Natural killer cell (primary cell): ENCODE measurements around the gene ATP13A1. TPM values are rescaled to one million over a fixed set of nuclear protein-coding genes. Genes with fewer than 3 reads are reported as not detected.

ENCODE experiments used
- ATAC-seq, 3 donors: fragments of 150-1000 bp in 2 of 3; fragments of 200-7000 bp in 1 of 3; cut with Tn5 transposase; 1 replicate in 1 of 3; 2 replicates in 2 of 3; pipeline ENCODE4 v1.10.0; 2021; ENCODE audit warnings: mild to moderate bottlenecking in 2 of 3, moderate library complexity in 2 of 3
- DNase-seq, 2 donors: peaks; one replicate each; pipeline versions ENCODE4 v3.0.0 to v3.0.0-alpha.2; 2013 to 2021; ENCODE audit warnings: mixed read lengths in 1 of 2
- H3K27ac ChIP-seq: one replicate; pipeline ENCODE4 v1.5.1; 2013; ENCODE audit warnings: mild to moderate bottlenecking, low read length
- H3K27me3 ChIP-seq: one replicate; pipeline ENCODE4 v1.6.1; 2013; ENCODE audit warnings: low read length; ENCODE audit not compliant: control insufficient read depth, insufficient read depth
- H3K36me3 ChIP-seq: one replicate; pipeline ENCODE4 v1.6.1; 2013; ENCODE audit warnings: low read length; ENCODE audit not compliant: control insufficient read depth, insufficient read depth
- H3K4me1 ChIP-seq: one replicate; pipeline ENCODE4 v1.6.1; 2013; ENCODE audit warnings: low read length; ENCODE audit not compliant: control insufficient read depth, insufficient read depth
- H3K4me3 ChIP-seq: one replicate; pipeline ENCODE4 v1.5.1; 2013; ENCODE audit warnings: low read length
- H3K9me3 ChIP-seq: one replicate; pipeline ENCODE4 v1.6.1; 2013; ENCODE audit warnings: low read length; ENCODE audit not compliant: control insufficient read depth, insufficient read depth
- H3K27ac Mint-ChIP-seq, 2 donors: one replicate each; pipeline ENCODE4 v1.8.0; 2022; ENCODE audit warnings: mild to moderate bottlenecking in 2 of 2, mixed read lengths in 2 of 2, moderate library complexity in 1 of 2
- H3K27me3 Mint-ChIP-seq, 2 donors: one replicate each; pipeline ENCODE4 v1.8.0; 2022; ENCODE audit warnings: low read depth in 2 of 2, mixed read lengths in 2 of 2
- H3K36me3 Mint-ChIP-seq: one replicate; pipeline ENCODE4 v1.8.0; 2022; ENCODE audit warnings: mixed read lengths
- H3K4me1 Mint-ChIP-seq, 2 donors: one replicate each; pipeline ENCODE4 v1.8.0; 2022; ENCODE audit warnings: mixed read lengths in 2 of 2
- H3K4me3 Mint-ChIP-seq: one replicate; pipeline ENCODE4 v1.8.0; 2022; ENCODE audit warnings: mild to moderate bottlenecking, moderate library complexity, mixed read lengths
- H3K9me3 Mint-ChIP-seq, 2 donors: one replicate each; pipeline ENCODE4 v1.8.0; 2022; ENCODE audit warnings: mixed read lengths in 2 of 2
- WGBS: methylation state at CpG from one replicate; pipeline ENCODE4 v1.1.7; 2013; ENCODE audit warnings: missing lambda C conversion rate; ENCODE audit not compliant: insufficient coverage; 5-methylcytosine and 5-hydroxymethylcytosine counted together
- intact Hi-C: fragments of 100-400 bp; cut with micrococcal nuclease; formaldehyde crosslinking; loops from one replicate; pipeline ENCODE4 v1.14.2; 2022
- total RNA-seq, 4 donors: library from RNA; stranded (reverse); fragments of 120-200 nt in 1 of 4; gene quantifications; one replicate each; pipeline versions ENCODE4 v1.2.3 to v1.2.4, GENCODE V29; 2013 to 2022
- TF ChIP-seq, protein P1 (sequence below): fragments of 200-600 bp; IDR thresholded peaks from one replicate; pipeline ENCODE4 v1.8.0; 2022; ENCODE audit warnings: antibody characterized with exemption

The ATP13A1 gene
- 10 to 100 TPM; 58.1 to 73.2 (median 67.7) TPM for total RNA-seq
- total RNA-seq (2013), result 43.0 TPM

DNA sequence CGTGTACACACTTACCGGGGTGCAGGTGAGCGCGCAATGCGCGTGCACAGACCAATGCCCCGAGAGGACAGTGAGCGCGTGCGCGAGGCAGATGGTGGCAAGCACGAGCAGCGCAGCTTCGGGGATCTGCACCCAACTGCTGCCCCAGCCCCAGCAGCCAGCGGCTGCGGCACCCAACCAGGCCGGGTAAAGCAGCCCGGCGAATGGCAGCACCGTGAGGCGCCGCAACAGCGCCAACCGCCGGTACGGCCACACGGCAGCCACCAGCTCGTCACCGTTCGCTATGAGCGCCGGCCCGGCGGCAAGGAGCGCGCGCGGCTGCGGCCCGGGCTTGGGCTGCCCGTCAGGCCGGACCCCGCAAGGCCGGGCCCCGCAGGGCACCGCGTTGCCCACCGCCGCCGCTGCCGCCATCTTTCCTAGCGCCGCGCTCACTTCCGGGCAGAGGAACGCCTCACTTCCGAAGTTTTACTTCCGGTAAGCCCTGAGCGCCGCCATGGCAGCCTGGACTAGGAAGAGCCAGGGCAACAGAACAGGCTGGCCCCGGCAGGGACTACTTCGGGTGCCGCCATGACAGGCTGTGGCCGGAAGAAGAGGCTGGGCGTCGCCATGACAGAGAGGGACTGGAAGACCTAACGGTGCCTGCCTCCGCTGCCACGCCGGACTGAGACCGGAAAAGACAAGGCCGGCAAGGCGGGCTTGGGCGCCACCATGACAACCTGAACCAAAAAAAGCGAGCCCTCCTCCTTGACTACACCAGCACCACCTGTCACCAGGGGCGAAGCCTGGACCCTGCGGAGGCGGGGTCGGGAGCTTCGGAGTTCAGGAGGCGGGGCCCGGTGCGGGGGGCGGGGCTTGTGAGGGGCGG, at the start of gene ATP13A1:
TSS of gene ATP13A1 (minus strand) at position 421 of the 865 bp plus-strand sequence. CDS start at position 411, 10 bp downstream.
- ATAC-seq (peak; percentile 78 to 90 (median 81)), DNase-seq (peak; percentile 88 to 97)
- Histone ChIP-seq H3K9me3 (peaks cover 12% of the 10 kb centered on the region), H3K27ac (peak within 1 kb of the TSS; percentile 100), H3K4me1 (peaks cover 59% of the 10 kb centered on the region), H3K36me3 (peaks cover 12% of the 10 kb centered on the region), H3K4me3 (peak within 1 kb of the TSS; percentile 60), H3K27me3 (no peaks in the 10 kb centered on the region)
- peak within 1 kb of the TSS; percentile 94 for H3K4me3 Mint-ChIP-seq
- no peaks in the 10 kb centered on the region for H3K9me3 Mint-ChIP-seq
- peaks cover 34 to 37% of the 10 kb centered on the region in 2 donors for H3K4me1 Mint-ChIP-seq
- intact Hi-C loops, result no loop called here
- H3K36me3 Mint-ChIP-seq, result no peaks in the 10 kb centered on the region
- H3K27ac Mint-ChIP-seq, result peak within 1 kb of the TSS; percentile 95 to 98
- no peaks in the 10 kb centered on the region for H3K27me3 Mint-ChIP-seq
- WGBS, result under 1% methylated on average over 79 of the region's 85 CpGs
- TF ChIP-seq, protein P1, sequence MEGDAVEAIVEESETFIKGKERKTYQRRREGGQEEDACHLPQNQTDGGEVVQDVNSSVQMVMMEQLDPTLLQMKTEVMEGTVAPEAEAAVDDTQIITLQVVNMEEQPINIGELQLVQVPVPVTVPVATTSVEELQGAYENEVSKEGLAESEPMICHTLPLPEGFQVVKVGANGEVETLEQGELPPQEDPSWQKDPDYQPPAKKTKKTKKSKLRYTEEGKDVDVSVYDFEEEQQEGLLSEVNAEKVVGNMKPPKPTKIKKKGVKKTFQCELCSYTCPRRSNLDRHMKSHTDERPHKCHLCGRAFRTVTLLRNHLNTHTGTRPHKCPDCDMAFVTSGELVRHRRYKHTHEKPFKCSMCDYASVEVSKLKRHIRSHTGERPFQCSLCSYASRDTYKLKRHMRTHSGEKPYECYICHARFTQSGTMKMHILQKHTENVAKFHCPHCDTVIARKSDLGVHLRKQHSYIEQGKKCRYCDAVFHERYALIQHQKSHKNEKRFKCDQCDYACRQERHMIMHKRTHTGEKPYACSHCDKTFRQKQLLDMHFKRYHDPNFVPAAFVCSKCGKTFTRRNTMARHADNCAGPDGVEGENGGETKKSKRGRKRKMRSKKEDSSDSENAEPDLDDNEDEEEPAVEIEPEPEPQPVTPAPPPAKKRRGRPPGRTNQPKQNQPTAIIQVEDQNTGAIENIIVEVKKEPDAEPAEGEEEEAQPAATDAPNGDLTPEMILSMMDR, result peak; percentile 22

DNA sequence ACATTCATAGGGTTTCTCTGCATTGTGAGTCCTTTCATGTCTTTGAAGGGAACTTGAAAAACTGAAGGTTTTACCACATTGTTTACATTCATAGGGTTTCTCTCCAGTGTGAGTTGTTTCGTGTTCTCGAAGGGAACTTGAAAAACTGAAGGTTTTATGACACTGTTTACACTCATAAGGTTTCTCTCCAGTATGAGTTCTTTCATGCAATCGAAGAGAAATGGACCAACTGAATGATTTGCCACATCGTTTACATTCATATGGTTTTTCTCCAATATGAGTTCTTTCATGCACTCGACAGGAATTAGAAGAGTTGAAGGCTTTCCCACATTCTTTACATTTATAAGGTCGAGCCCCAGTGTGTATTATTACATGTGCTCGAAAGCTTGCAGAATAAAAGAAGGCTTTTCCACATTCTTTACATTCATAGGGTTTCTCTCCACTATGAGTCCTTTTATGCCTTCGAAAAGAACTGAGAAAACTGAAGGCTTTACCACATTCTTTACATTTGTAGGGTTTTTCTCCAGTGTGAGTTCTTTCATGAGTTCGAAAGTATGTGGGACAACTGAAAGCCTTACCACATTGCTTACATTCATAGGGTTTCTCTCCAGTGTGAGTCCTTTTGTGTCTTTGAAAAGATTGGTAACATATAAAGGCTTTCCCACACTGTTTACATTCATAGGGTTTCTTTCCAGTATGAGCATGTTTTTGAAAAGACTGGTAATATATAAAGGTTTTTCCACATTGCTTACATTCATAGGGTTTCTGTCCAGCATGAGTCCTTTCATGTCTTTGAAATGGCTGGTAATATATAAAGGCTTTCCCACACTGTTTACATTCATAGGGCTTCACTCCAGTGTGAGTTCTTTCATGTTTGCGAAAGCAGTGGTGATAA, 48.7 kb upstream of the ATP13A1 start:
- H3K27me3 Mint-ChIP-seq, result no peaks in the 10 kb centered on the region

DNA sequence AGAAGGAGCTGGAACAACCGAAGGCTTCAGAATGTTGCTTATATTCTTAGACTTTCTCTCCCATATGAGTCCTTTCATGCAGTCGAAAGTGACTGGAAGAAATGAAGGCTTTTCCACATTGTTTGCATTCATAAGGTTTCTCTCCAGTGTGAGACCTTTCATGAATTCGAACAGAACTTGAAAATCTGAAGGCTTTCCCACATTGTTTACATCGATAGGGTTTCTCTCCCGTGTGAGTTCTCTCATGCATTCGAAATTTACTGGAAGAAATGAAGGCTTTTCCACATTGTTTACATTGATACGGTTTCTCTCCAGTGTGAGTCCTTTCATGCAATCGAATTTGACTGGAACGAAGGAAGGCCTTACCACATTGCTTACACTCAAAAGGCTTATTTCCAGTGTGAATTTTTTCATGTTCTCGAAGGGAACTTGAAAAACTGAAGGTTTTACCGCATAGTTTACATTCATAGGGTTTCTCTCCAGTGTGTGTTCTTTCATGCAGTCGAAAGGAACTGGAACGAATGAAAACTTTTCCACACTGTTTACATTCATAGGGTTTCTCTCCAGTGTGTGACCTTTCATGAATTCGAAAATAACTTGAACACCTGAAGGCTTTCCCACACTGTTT, 47.9 kb upstream of the ATP13A1 start:
- Mint-ChIP-seq H3K27me3 (no peaks in the 10 kb centered on the region), H3K9me3 (peaks cover 3 to 12% of the 10 kb centered on the region in 2 donors), H3K4me1 (no peaks in the 10 kb centered on the region), H3K27ac (peak overlapping the region in 1 of 2 donors; percentile 34), H3K4me3 (no peak overlapping the region), H3K36me3 (peaks cover 53% of the 10 kb centered on the region)
- Histone ChIP-seq H3K27ac (no peak overlapping the region), H3K4me3 (no peak overlapping the region), H3K9me3 (peaks cover 80% of the 10 kb centered on the region), H3K36me3 (peaks cover 34% of the 10 kb centered on the region), H3K27me3 (no peaks in the 10 kb centered on the region), H3K4me1 (no peaks in the 10 kb centered on the region)
- no peak for DNase-seq
- ATAC-seq, result no peak
- 98% methylated on average over 14 of the region's 14 CpGs for WGBS
- TF ChIP-seq, protein P1, result no peak
- intact Hi-C loops, result no loop called here

More for the DNA sequence above, 48.7 kb upstream of the ATP13A1 start:
- DNase-seq (no peak), ATAC-seq (no peak)
- Histone ChIP-seq H3K27me3 (no peaks in the 10 kb centered on the region), H3K36me3 (peaks cover 34% of the 10 kb centered on the region), H3K4me3 (no peak overlapping the region), H3K9me3 (peaks cover 80% of the 10 kb centered on the region), H3K4me1 (no peaks in the 10 kb centered on the region), H3K27ac (no peak overlapping the region)
- peaks cover 0 to 4% of the 10 kb centered on the region in 2 donors for H3K4me1 Mint-ChIP-seq
- peak overlapping the region in 1 of 2 donors; percentile 34 for H3K27ac Mint-ChIP-seq
- intact Hi-C loops, result no loop called here
- TF ChIP-seq, protein P1, result no peak
- H3K36me3 Mint-ChIP-seq, result peaks cover 60% of the 10 kb centered on the region
- peaks cover 3 to 12% of the 10 kb centered on the region in 2 donors for H3K9me3 Mint-ChIP-seq
- no peak overlapping the region for H3K4me3 Mint-ChIP-seq
- WGBS, result over 99% methylated on average over 8 of the region's 10 CpGs
